ENCODE measurements around the gene TMEM131L.

TMEM131L gene

DNA sequence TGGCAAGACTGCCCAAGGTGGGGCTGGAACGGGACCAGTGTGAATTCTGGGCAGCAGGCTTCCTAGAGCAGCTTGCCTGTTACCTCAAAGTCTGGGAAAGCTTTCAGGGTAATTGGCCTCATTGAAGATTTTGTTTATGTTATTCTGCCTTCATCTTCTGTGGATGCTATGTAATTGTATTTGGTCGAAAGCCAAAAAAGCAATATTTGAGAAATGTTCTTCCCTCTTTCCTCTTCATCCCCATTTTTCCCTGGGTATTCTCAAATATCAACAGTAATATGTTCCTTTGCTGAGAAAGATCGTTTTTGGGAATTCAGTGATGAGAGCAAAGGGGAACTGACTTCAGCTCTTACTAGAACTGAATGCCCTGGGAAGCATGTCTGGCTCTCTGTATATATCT, 12.9 kb downstream of the TMEM131L start:
- DNase-seq (ENCODE audit: low read depth), result no peak

DNA sequence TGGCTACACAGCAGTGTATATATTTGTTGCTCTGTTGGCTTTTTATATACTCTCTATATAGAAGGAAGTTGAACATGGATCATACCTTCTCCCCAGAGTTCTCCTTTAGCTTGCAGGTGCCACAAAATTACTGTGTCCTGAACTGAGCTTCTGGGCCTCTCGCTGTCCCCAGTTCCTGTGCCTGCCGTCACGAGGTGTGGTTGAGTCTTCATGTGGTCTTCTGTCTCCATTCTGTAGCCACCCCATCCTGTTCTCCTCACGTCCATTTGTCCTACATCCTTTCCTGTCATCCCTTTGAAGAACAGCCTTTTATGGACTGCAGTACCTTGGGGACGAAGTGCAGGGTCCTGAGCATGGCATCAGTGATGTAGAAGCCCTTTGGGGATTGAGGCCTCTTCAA, 14.5 kb downstream of the TMEM131L start:
- no peak for DNase-seq (ENCODE audit: low read depth)

GRCh38 chr4:153481478-153481877, 15.3 kb downstream of the TMEM131L start:
- no peak for DNase-seq (ENCODE audit: low read depth)

- no peak for DNase-seq (ENCODE audit: low read depth)
These were observed 17.6 kb downstream of the TMEM131L start for GRCh38 chr4:153483432-153484418.

DNA sequence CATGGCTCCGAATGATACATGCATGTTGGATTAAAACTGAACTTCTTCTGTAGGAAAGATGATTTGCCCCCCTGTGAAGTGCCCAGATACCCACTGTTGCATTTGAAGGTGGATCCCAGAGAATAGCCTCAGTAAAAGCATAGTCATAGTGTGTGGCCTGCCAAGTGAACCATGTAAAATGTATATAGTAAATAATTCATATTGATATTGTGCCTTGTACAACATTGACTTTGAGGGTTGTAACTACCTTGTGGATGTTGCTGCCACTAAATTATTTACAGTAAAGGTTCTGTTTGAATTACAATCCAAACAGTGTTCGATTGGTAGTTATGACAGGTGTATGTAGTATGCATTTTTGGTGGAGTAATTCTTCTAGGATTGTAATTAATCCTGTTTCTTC, 19.2 kb downstream of the TMEM131L start:
- DNase-seq (ENCODE audit: low read depth), result no peak

- DNase-seq (ENCODE audit: low read depth), result no peak
These were observed 19.7 kb downstream of the TMEM131L start for GRCh38 chr4:153485860-153486259.

GRCh38 chr4:153486281-153487151, 20.4 kb downstream of the TMEM131L start:
- no peak for DNase-seq (ENCODE audit: low read depth)

DNA sequence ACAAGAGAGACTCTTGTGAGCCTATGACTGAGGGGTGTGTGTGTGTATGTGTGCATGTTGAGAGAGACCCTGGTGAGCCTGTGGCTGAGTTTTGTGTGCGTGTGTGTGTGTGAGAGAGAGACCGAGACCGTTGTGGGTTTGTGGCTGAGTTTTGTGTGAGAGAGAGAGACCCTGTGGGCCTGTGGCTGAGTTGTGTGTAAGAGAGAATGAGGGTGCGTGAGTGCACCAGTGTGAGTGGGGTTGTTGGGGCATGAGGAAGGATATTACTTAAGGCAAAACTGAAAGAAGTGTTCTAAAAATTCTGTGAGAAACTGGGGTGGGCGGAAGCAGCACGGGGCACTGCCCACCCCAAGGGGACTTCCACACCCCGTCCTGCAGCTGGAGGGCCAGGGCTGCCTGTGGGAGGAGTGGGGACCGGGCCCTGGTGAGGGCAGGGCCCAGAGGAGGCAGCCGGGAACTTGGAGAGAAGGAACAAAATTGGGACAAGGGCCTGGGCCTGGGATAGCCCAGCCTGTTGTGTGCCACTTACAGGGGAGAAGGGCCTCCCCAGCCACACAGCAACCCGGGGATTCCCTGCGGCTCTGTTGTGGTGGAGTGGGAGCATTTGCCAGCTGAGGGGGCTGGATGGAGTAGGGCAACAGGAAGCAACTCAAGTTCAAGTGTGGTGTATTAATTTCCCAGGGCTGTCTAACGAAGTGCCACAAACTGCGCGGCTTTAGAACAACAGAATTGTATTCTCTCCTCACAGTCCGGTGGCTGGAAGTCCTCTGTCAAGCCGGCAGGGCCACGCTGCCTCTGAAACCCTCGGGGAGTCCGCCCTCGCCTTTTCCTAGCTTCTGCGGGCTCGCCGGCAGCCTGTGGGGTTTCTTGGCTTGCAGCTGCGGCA, 22.1 kb downstream of the TMEM131L start:
- no peak for DNase-seq (ENCODE audit: low read depth)

- no peak for DNase-seq (ENCODE audit: low read depth)
These were observed 23.8 kb downstream of the TMEM131L start for GRCh38 chr4:153489856-153490558.

GRCh38 chr4:153490985-153491483, 24.9 kb downstream of the TMEM131L start:
- DNase-seq (ENCODE audit: low read depth), result no peak

GRCh38 chr4:153494562-153494961, 28.4 kb downstream of the TMEM131L start:
- DNase-seq (ENCODE audit: low read depth), result no peak

DNA sequence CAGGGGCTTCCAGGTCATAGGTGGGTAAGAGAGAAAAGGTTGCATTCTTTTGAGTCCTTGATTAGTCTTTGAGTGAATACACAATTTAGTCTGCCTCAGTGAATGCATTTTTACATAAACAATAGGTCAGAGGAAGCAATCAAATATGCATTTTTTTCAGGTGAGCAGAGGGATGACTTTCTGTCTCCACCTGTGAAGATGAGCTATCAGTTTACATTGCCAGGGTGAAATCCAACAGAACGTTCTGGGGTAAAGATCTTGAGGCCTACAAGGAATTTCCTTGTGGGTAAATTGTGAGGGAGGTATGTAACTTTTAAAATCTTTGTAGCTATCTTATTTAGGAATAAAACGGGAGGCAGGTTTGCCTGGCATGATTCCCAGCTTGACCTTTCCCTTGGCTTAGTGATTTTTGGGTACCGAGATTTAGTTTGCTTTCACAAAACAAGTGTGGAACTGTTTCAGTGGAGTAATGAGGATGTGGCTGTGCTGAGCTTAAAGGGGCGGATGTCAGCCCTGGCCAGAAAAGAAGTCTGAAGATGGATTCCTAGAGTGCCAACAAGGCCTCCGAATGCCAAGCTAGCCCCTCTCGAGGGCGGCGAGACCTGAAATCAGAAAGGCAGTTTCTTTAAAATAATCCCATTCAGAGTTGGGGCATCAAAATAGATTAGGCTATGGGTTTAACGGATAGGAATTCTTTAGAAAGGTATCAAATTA, 29.5 kb downstream of the TMEM131L start:
- no peak for DNase-seq (ENCODE audit: low read depth)

GRCh38 chr4:153497091-153497531, 31.0 kb downstream of the TMEM131L start:
- DNase-seq (ENCODE audit: low read depth), result no peak

DNA sequence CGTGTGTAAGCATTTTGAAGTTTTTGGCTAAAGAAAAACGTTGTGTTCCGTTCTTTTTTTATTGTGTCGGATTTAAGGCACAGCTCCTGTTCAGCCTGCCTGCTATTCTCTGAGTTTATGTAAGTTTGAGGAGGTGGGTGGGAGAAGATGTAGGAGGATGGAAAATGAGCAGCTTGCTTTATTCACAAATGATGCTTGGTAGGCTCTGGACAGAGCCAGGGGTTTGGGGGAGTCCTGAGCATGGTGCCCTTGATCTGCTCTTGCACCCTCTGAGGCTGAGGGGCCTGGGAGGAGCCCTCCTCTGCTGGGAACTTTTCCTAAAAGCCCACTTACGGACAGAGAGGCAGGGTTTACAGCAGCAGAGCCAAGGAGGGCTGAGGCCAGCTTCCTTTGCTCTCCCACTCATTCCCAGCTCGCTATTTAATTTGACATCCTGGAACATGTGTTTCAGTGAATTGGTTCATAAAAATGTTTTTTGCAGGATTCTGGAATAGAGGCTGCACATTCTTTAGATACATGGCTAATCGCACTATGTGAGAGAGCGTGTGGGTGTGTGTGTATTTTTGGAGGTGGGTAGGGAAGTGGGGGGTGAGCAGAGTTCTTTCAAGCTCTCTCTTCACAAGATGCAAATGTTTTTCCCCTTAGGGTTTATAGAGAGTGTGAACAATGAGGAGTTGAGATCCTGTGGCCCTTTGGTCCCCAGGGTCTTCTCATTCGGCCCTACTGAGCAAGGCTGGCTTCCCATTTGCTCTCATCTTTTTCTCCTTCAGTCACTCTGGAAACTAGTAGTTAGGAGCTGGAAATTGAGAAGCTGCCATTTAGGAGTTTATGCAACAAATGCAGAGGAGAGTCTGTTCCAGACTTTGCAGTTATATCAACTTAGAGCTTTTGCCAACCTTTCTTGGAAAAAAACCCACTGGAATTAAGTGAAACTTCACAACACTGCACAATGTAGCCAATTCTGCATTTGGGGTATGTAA, 32.1 kb downstream of the TMEM131L start:
- no peak for DNase-seq (ENCODE audit: low read depth)

GRCh38 chr4:153499005-153499404, 32.8 kb downstream of the TMEM131L start:
- DNase-seq (ENCODE audit: low read depth), result no peak

DNA sequence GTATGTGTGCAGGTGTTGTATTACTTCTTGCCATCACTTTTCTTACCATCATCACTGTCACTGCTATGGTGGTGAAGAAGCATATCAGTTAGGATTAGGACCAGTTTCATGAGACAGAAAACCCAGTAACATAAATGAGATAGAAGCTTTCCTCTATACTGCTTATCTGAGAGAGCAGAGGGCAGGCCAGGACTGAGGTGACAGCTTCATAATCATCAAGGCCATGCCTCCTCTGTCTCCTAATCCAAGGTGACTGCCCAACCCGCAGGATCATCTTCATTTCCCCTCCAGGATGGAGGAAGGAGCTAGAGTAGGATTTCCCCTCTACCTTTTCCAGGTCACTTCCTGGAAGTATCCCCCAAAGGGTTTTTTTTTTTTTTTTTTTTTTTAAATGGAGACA, 35.4 kb downstream of the TMEM131L start:
- DNase-seq (ENCODE audit: low read depth), result no peak

DNA sequence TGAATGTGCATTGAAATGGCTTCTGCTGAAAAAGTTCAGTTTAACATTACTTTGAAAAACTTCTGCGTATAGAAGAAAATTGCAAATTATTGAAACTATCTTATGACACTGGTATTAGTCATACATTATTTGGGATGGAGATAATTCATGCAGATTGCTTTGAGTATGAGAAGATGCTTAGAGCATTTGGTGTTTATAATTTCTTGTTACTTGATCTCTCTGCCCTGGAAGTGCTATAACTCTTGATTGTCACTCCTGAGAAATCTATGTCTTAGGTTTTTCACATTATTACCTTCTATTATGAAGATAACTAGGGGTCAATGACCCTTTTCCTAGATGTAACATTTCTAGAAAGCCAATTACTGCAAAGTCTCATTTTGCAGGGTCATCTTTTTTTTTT, 36.4 kb downstream of the TMEM131L start:
- DNase-seq (ENCODE audit: low read depth), result no peak

DNA sequence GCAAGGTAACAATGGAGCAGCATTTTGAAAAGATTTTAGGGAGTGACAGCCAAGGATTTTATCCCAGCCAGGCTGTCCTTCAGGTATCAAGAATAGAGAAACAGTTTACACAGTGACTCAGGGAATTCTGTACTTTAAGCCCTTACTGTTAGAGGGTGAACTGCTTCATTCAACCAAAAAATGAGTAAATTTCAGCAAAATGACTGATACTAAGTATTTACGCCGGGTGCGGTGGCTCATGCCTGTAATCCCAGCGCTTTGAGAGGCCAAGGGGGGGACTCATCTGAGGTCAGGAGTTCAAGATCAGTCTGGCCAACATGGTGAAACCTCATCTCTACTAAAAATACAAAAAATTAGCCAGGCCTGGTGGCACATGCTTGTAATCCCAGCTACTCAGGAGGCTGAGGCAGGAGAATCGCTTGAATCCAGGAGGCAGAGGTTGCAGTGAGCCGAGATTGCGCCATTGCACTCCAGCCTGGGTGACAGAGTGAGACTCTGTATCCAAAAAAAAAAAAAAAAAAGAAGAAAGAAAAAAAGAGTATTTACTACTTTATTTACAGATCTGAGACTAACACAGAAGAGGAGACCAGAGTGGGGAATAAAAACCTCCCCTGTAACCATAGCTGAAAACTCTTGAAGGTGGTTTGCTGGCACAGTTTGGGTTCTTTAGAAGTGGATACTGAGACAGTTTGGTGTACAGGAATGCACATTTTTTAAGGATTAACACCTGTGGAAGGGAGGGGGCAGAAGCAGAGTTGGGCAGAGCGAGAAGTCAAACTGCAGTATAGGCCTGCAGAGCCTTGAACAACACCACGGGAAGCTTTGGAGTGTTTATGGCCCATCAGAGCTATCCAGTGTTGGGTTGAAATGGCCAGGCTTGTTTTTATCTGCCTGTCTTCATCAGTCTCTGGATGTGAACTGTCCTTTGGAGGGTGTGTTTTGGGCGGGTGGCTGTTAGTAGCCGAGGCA, 40.5 kb downstream of the TMEM131L start:
- no peak for DNase-seq (ENCODE audit: low read depth)

Data from stimulated activated CD8-positive, alpha-beta memory T cell treated with anti-CD3 and anti-CD28 coated beads, Interleukin-12 subunit alpha, Interleukin-12 subunit beta, amount 100 ng/mL, for 1 hour (primary cell).